GM12878 (cell line): ENCODE measurements around the gene ARHGEF17. TPM values are rescaled to one million over a fixed set of nuclear protein-coding genes. Genes with fewer than 3 reads are reported as not detected.

Experiments
- ATF7 ChIP-seq: fragments of 450-650 bp; IDR thresholded peaks from 2 replicates; pipeline ENCODE4 v1.6.1; 2016; ENCODE audit warnings: low read depth, mild to moderate bottlenecking
- BMI1 ChIP-seq: fragments of 450-650 bp; IDR thresholded peaks from 2 replicates; pipeline ENCODE4 v1.6.1; 2016; ENCODE audit warnings: mild to moderate bottlenecking, moderate library complexity, borderline replicate concordance
- CHD1 ChIP-seq: IDR thresholded peaks from 2 replicates; pipeline ENCODE4 v1.6.1; 2012; ENCODE audit warnings: low read depth, low read length, improper control_type of control experiment
- CUX1 ChIP-seq: IDR thresholded peaks from 2 replicates; pipeline ENCODE4 v1.6.1; 2012; ENCODE audit warnings: improper control_type of control experiment, low read depth, low read length; ENCODE audit not compliant: insufficient replicate concordance
- DPF2 ChIP-seq: fragments of 450-650 bp; IDR thresholded peaks from 2 replicates; pipeline ENCODE4 v1.6.1; 2017; ENCODE audit warnings: mild to moderate bottlenecking
- E2F8 ChIP-seq: fragments of 450-650 bp; IDR thresholded peaks from 2 replicates; pipeline ENCODE4 v1.6.1; 2018; ENCODE audit warnings: mild to moderate bottlenecking, low read depth, moderate library complexity; ENCODE audit not compliant: partially characterized antibody
- EP300 ChIP-seq, 2 experiments: fragments of 150-350 bp in 1 of 2; IDR thresholded peaks; 2 replicates each; pipeline ENCODE4 v1.6.1; 2011 to 2012; ENCODE audit warnings: low read depth in 2 of 2, low read length in 2 of 2, borderline replicate concordance in 1 of 2, improper control_type of control experiment in 1 of 2, inconsistent platforms in 1 of 2; ENCODE audit not compliant: control insufficient read depth in 1 of 2
- MTA2 ChIP-seq: fragments of 450-650 bp; IDR thresholded peaks from 2 replicates; pipeline ENCODE4 v1.6.1; 2016; ENCODE audit warnings: low read depth, mild to moderate bottlenecking, moderate library complexity
- MXI1 ChIP-seq: fragments of 150-350 bp; IDR thresholded peaks from 2 replicates; pipeline ENCODE4 v1.6.1; 2011; ENCODE audit warnings: low read depth, mild to moderate bottlenecking, inconsistent platforms, low read length, improper control_type of control experiment
- NR2C2 ChIP-seq: IDR thresholded peaks from 2 replicates; pipeline ENCODE4 v1.6.1; 2011; ENCODE audit warnings: borderline replicate concordance, low read depth; ENCODE audit not compliant: control insufficient read depth, insufficient read length
- PBX3 ChIP-seq: IDR thresholded peaks from 2 replicates; pipeline ENCODE4 v1.6.1; 2011; ENCODE audit warnings: mild to moderate bottlenecking, low read depth, low read length, moderate library complexity; ENCODE audit not compliant: insufficient replicate concordance
- RELB ChIP-seq: fragments of 450-650 bp; IDR thresholded peaks from 2 replicates; pipeline ENCODE4 v1.6.1; 2017; ENCODE audit warnings: low read depth, mild to moderate bottlenecking, moderate library complexity
- SPI1 ChIP-seq: IDR thresholded peaks from 2 replicates; pipeline ENCODE4 v1.6.1; 2011; ENCODE audit warnings: low read depth, mild to moderate bottlenecking, low read length, moderate library complexity, borderline replicate concordance; ENCODE audit not compliant: insufficient read depth
- TCF3 ChIP-seq: IDR thresholded peaks from 2 replicates; pipeline ENCODE4 v1.6.1; 2012; ENCODE audit warnings: low read depth, mild to moderate bottlenecking, low read length, borderline replicate concordance; ENCODE audit not compliant: insufficient read depth
- YBX1 ChIP-seq: fragments of 450-650 bp; IDR thresholded peaks from 2 replicates; pipeline ENCODE4 v1.6.1; 2016; ENCODE audit warnings: antibody characterized with exemption
- ZBED1 ChIP-seq: IDR thresholded peaks from 2 replicates; pipeline ENCODE4 v1.6.1; 2016; ENCODE audit warnings: borderline replicate concordance
- polyA plus RNA-seq, 11 experiments: library from polyadenylated mRNA; depleted of rRNA in 4 of 11; unstranded in 6 of 11; stranded (reverse) in 5 of 11; fragments of >200 nt; fragmentation: Nextera tagmentation in 4 of 11; fragmentation: Illumina TruSeq in 1 of 11; extraction: Ambion mirVana in 4 of 11; extraction: Trizol in 1 of 11; gene quantifications; 1 replicate in 1 of 11; 2 replicates in 10 of 11; pipeline versions ENCODE4 v1.2.1 to v1.2.3, GENCODE V29; 2011 to 2016; ENCODE audit warnings: inconsistent platforms in 2 of 11, missing spikeins in 2 of 11, low read depth in 1 of 11
- total RNA-seq, 4 experiments: library from RNA; depleted of rRNA in 3 of 4; stranded (reverse); fragments of >200 nt in 3 of 4; fragmentation: Illumina TruSeq in 1 of 4; extraction: Trizol in 1 of 4; gene quantifications; 2 replicates each; pipeline versions ENCODE4 v1.2.1 to v1.2.3, GENCODE V29; 2013 to 2021

The ARHGEF17 gene
- total and polyA plus RNA-seq, 10 of the 15 experiments (the other 5 are each of a cell fraction or from before 2014, with no cell fraction given): 0.15 to 11.0 (median 1.7) TPM

GRCh38 chr11:73376803-73377629, 68.9 kb downstream of the ARHGEF17 start (continued):
- TF ChIP-seq RELB (peak; percentile 61), E2F8 (no peak), ZBED1 (peak; percentile 67; the same call in 1 of the 2 replicates), TCF3 (0 out of 2 replicates have a peak, but pooled peaks have one; percentile 27), MTA2 (peak; percentile 74), PBX3 (no peak), NR2C2 (peak; percentile 8), CHD1 (peak; percentile 82), SPI1 (peak; percentile 42; the same call in 1 of the 2 replicates), EP300 (IDR thresholded peaks at IDR 0.05; ENCODE audit: borderline replicate concordance in 1 of 2, control insufficient read depth in 1 of 2, low read depth in 2 of 2, low read length in 2 of 2) (0 out of 4 replicates have a peak, but pooled peaks of 1 of the 2 experiments have one; percentile 41), DPF2 (0 out of 2 replicates have a peak, but pooled peaks have one; percentile 35), BMI1 (0 out of 2 replicates have a peak, but pooled peaks have one; percentile 23), ATF7 (peak; percentile 77), MXI1 (peak; percentile 81), YBX1 (no peak), CUX1 (no peak)
